Large intestine (tissue), 3 donors: ENCODE data around the gene KCNH5. TPM values are rescaled to one million over a fixed set of nuclear protein-coding genes. Genes with fewer than 3 reads are reported as not detected.

ENCODE experiments used
- DNase-seq, 2 donors: peaks; one replicate each; pipeline versions ENCODE4 v3.0.0 to v3.0.0-alpha.2; 2013
- H3K27ac ChIP-seq: one replicate; pipeline ENCODE4 v1.5.1; 2013; ENCODE audit warnings: low read length
- H3K27me3 ChIP-seq: 2 replicates; pipeline ENCODE4 v1.6.1; 2013; ENCODE audit warnings: low read length; ENCODE audit not compliant: control insufficient read depth, insufficient read depth
- H3K36me3 ChIP-seq: 2 replicates; pipeline ENCODE4 v1.6.1; 2013; ENCODE audit warnings: low read length; ENCODE audit not compliant: control insufficient read depth, insufficient read depth
- H3K4me1 ChIP-seq: one replicate; pipeline ENCODE4 v1.6.1; 2013; ENCODE audit warnings: low read length; ENCODE audit not compliant: control insufficient read depth, insufficient read depth
- H3K4me3 ChIP-seq: one replicate; pipeline ENCODE4 v1.5.1; 2013; ENCODE audit warnings: low read length
- H3K9me3 ChIP-seq: one replicate; pipeline ENCODE4 v1.6.1; 2013; ENCODE audit warnings: mild to moderate bottlenecking, low read depth, low read length, moderate library complexity; ENCODE audit not compliant: control insufficient read depth
- WGBS: methylation state at CpG from one replicate; pipeline ENCODE4 v1.1.5; 2013; ENCODE audit warnings: low lambda C conversion rate; ENCODE audit not compliant: insufficient coverage; 5-methylcytosine and 5-hydroxymethylcytosine counted together
- polyA plus RNA-seq: library from polyadenylated mRNA; unstranded; fragments of 120-200 nt; gene quantifications from one replicate; pipeline ENCODE4 v1.2.1, GENCODE V29; 2013

The KCNH5 gene
- polyA plus RNA-seq, 1 donor, result 0.40 TPM

DNA sequence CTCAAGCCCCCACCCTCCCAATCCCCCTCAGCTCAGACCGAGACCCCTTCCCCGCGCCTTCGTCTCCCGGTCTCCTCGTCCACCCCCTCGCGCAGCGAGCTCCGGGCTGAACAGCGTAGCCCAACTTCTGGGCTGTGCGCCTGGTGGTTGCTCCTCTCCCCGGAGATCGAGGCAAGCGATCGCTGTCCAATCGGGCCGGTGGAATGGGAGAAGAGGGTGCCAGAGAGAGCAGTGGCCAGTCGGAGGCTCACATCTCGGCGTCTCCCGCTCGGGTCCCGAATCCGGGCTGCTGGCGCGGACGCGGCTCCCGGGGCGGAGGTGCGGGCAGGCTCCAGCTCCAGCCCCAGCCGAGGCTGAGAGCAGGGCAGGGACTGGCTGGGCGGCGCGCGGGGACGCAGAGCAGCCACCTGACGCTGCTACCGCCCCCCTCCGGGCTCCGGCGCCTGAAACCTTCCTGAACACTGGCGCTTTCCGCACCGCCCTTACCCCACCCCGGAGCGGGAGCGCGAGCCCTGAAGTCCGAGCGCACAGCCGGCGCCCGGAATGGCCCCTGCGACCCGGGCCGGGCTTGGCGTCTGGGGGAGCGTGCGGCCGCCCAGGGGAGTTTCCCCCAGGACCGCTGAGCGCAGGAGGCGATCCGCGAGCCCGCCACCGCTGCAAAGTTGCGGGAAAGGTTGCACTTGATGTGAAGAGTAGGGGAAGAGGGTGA, 508 bp upstream of the KCNH5 start:
- H3K27me3 ChIP-seq, result peaks cover 47% of the 10 kb centered on the region
- no CpG with 5 or more reads among the region's 70 CpGs for WGBS

DNA sequence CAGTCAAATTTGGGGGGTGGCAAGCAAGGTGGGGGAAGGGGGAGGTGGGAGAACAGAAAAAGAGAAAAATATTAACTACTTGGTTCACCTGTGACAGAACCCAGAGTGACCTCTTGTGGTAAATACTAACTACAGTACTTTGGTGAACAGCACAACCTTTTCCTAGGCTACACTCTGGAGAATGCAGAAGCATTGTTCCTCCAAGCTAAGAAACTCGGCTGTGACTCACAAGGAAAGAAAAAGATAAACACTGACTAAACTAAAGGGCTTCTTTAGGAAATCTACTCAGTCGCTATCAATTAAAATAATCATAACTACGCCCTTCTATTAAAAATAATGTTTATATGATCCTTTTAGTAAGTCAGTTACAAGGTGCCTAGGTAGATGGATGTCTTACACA, 5.4 kb downstream of the KCNH5 start:
- Histone ChIP-seq H3K4me1 (no peaks in the 10 kb centered on the region), H3K27ac (no peak overlapping the region), H3K4me3 (no peak overlapping the region), H3K27me3 (peaks cover 7% of the 10 kb centered on the region), H3K9me3 (no peaks in the 10 kb centered on the region), H3K36me3 (no peaks in the 10 kb centered on the region)
- WGBS, result no CpG with 5 or more reads among the region's 3 CpGs
- DNase-seq, result peak in 1 of 2 donors; percentile 11

More for the DNA sequence above, 508 bp upstream of the KCNH5 start:
- Histone ChIP-seq H3K4me1 (peaks cover 3% of the 10 kb centered on the region), H3K9me3 (peaks cover 3% of the 10 kb centered on the region), H3K36me3 (no peaks in the 10 kb centered on the region), H3K27ac (no peak overlapping the region), H3K4me3 (peak overlapping the region; percentile 24)
- peak in 1 of 2 donors; percentile 39 for DNase-seq

DNA sequence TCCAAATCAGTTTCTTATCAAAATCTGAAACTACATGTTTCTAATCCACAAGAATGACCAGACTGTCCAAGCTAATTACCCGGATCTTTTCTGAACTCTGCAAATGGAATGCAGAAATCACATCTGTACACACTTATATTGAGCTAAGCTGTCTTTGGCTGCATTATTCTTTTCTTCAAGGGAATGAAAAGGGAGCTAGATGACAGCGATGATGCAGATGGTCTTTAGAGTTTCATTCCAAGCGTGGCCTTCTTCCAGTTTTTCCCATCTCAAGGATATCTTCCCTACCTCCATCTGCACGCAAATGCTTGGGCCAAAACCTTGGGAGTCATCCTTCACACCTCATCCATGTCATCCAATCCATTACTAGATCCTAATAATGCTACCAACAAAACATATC, 12.6 kb downstream of the KCNH5 start:
- H3K27ac ChIP-seq, result no peak overlapping the region
- H3K36me3 ChIP-seq, result no peaks in the 10 kb centered on the region
- no peaks in the 10 kb centered on the region for H3K9me3 ChIP-seq
- H3K27me3 ChIP-seq, result no peaks in the 10 kb centered on the region
- no peaks in the 10 kb centered on the region for H3K4me1 ChIP-seq
- H3K4me3 ChIP-seq, result no peak overlapping the region
- DNase-seq, result no peak
- 100% methylated on average over 1 of the region's 4 CpGs for WGBS

DNA sequence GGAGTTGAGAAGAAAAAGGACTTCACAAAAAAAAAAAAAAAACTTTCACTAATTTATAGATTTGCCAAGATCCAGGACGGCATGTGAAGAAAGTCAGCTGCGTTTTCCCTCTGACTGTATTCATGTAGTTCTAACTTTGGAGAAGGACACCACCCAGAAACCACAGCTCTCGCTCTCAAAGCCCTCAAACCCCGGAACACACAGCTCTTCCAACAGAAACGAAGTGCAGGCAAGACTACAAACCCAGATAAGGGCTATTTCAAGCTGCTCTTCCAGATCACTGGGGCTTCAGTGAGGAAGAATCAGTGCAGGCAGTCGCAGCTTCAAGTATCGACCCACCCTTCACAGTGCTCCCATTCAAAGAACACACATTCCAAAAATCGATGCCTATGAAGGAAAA, 13.2 kb downstream of the KCNH5 start:
- no peak for DNase-seq
- H3K27me3 ChIP-seq, result no peaks in the 10 kb centered on the region
- no peak overlapping the region for H3K4me3 ChIP-seq
- no peaks in the 10 kb centered on the region for H3K4me1 ChIP-seq
- no peaks in the 10 kb centered on the region for H3K9me3 ChIP-seq
- H3K36me3 ChIP-seq, result no peaks in the 10 kb centered on the region
- WGBS, result no CpG with 5 or more reads among the region's 8 CpGs
- H3K27ac ChIP-seq, result no peak overlapping the region

DNA sequence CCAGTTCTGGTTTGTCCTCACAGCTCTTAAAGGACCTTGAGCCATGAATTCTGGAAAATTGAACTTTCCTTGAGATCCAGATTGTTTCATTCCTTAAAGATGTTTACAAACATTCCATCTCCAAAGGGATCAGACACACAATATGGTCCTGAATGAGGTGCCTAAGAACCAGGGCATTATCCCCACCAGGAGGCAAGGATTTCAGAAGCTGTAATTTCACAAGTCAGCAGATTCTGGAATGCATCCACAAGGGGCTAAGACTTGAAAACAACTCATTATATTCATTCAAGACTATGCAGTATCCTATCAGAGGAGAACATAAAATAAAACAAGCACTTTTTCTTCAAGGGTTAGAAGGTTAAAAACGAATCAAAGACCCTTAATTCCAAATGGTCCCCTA, 15.1 kb downstream of the KCNH5 start:
- no CpG with 5 or more reads among the region's 1 CpG for WGBS
- no peaks in the 10 kb centered on the region for H3K9me3 ChIP-seq

DNA sequence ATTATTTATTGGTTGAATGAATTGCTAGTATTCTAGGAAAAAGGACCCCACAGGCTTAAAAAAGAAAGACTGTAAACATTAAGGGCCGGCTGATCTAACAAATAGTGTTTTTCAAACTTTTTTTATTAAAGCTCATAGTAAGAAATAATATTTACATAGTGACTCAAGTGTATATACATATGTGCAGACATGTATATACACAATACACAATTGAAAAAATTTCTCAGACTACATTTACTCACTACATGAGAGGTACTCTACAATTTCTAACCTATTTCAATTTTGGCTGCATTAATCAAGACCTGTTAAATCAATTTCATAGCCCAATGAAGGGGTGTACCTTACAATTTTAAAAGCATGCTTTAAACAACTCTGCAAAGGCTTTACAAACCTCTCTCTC, 17.5 kb downstream of the KCNH5 start:
- Histone ChIP-seq H3K27ac (no peak overlapping the region), H3K9me3 (no peaks in the 10 kb centered on the region), H3K27me3 (no peaks in the 10 kb centered on the region), H3K4me1 (no peaks in the 10 kb centered on the region), H3K36me3 (no peaks in the 10 kb centered on the region), H3K4me3 (no peak overlapping the region)
- DNase-seq, result no peak
- WGBS, result no CpG with 5 or more reads among the region's 1 CpG

More for the DNA sequence above, 15.1 kb downstream of the KCNH5 start:
- Histone ChIP-seq H3K27ac (no peak overlapping the region), H3K27me3 (no peaks in the 10 kb centered on the region), H3K4me3 (no peak overlapping the region), H3K4me1 (no peaks in the 10 kb centered on the region), H3K36me3 (no peaks in the 10 kb centered on the region)
- no peak for DNase-seq

DNA sequence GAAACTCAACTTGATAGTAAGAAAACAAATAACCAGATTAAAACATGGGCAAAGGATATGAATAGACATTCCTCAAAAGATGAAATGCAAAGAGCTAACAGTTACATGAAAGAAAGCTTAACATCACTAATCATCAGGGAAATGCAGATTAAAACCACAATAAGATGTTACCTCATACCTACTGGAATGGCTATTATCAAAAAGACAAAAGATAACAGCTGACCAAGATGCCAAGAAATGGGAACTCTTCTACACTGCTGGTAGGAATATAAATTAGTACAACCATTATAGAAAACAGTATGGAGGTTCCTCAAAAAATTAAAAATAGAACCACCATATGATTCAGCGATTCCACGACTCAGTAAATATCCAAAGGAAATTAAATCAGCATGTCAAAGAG, 18.8 kb downstream of the KCNH5 start:
- Histone ChIP-seq H3K27ac (no peak overlapping the region), H3K4me3 (no peak overlapping the region), H3K27me3 (no peaks in the 10 kb centered on the region), H3K9me3 (no peaks in the 10 kb centered on the region), H3K36me3 (no peaks in the 10 kb centered on the region), H3K4me1 (no peaks in the 10 kb centered on the region)
- WGBS, result 100% methylated on average over 2 of the region's 2 CpGs
- DNase-seq, result no peak

DNA sequence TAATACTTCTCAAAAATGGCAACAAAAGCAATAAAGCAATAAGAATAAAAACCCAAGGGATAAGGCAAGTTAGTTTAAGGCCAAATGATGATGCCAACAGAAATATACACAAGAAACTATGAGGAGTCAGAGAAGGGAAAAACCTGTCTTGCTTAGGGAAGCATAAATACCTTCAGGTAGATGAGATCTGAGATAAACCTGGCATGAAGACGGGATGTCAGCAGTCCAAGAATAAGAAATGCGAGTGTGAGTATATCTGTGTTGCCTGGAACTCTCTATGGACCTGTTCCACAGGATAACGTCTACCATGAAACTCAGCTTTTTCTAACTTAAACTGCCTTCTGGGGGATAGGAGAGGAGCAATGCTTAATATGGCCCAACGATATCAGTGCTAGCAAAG, 30.6 kb downstream of the KCNH5 start:
- DNase-seq, result no peak
- 100% methylated on average over 1 of the region's 4 CpGs for WGBS

DNA sequence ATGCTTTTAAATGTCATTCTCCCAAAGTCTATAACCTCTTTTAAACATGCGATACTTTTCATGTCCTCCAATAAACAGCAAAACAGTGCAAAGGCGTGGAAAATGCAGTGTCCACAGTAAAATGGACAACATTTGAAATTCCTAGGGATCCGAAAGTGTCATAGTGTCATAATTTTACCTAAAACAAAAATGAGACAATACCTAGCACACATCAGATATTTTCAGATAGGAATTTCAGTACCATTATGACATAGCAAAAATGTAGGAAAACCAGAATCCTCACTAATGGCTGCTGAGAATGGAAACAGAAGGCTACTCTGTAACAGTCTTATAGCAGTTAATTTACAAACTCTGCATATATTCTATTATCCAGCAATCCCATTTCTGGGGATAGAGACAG, 33.1 kb downstream of the KCNH5 start:
- 100% methylated on average over 1 of the region's 3 CpGs for WGBS
- Histone ChIP-seq H3K4me3 (no peak overlapping the region), H3K27ac (no peak overlapping the region), H3K9me3 (no peaks in the 10 kb centered on the region), H3K27me3 (no peaks in the 10 kb centered on the region), H3K36me3 (no peaks in the 10 kb centered on the region), H3K4me1 (no peaks in the 10 kb centered on the region)
- no peak for DNase-seq

More for the DNA sequence above, 30.6 kb downstream of the KCNH5 start:
- H3K27me3 ChIP-seq, result no peaks in the 10 kb centered on the region
- H3K36me3 ChIP-seq, result no peaks in the 10 kb centered on the region
- H3K4me3 ChIP-seq, result no peak overlapping the region
- no peak overlapping the region for H3K27ac ChIP-seq
- H3K9me3 ChIP-seq, result no peaks in the 10 kb centered on the region
- H3K4me1 ChIP-seq, result no peaks in the 10 kb centered on the region

DNA sequence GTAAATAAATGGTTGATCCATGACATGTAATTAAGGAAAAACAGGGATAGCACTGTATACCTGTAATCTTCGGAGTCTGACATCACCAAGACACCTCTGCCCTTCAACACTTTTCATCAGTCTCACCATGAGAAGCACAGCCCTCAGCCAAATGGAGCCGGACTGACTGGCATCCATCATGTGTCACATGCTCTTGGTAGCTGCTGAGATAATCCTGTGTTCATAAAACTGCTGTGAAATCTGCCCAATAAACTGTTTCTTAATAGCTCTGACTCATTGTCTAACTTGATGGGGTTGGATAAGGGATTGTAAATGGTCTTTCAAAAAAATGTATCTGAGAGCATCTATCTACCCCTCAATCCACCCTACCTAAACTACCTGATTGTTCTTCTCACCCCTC, 33.6 kb downstream of the KCNH5 start:
- no peak for DNase-seq
- Histone ChIP-seq H3K4me3 (no peak overlapping the region), H3K9me3 (no peaks in the 10 kb centered on the region), H3K27me3 (no peaks in the 10 kb centered on the region), H3K36me3 (no peaks in the 10 kb centered on the region), H3K27ac (no peak overlapping the region), H3K4me1 (no peaks in the 10 kb centered on the region)
- WGBS, result no CpG with 5 or more reads among the region's 2 CpGs

DNA sequence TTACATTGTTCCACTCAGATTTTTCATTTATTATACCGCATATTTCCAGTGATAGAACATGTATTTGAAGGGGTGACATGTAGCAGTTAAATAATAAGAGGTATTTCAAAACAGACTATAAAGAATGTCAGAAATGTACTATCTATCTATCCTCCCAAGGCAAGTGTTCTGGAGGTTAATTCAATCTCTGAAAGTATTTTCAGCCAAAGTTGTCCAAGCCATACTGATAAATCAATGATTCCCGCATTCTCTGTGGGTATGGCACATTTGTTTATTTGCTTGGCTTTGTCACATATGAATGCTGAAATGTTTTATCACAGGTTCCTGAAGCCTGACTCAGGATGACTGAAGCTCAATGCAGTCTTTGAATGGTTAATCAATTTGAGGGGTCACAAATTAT, 35.8 kb downstream of the KCNH5 start:
- Histone ChIP-seq H3K27ac (no peak overlapping the region), H3K4me3 (no peak overlapping the region), H3K36me3 (no peaks in the 10 kb centered on the region), H3K9me3 (no peaks in the 10 kb centered on the region), H3K4me1 (no peaks in the 10 kb centered on the region), H3K27me3 (no peaks in the 10 kb centered on the region)
- WGBS, result 100% methylated on average over 1 of the region's 2 CpGs
- DNase-seq, result no peak
